Endothelial cell of umbilical vein (primary cell): ENCODE results near the gene HMG20B. TPM values are rescaled to one million over a fixed set of nuclear protein-coding genes. Genes with fewer than 3 reads are reported as not detected.

Experiments used
- BruUV-seq: library from RNA; stranded (reverse); fragments of 400-500 nt; replicated peaks from 2 replicates; lab custom pipeline; 2021; lab: Mats Ljungman, UMichigan
- CTCF ChIA-PET: fragments of 300-600, 350-600 bp; sonication (Branson Sonifier 250); formaldehyde crosslinking; loops from one replicate; lab custom pipeline; 2021; ENCODE audit warnings: antibody characterized with exemption, inconsistent platforms; lab: Charles Lee
- POLR2A ChIA-PET: fragments of 300-600, 350-600 bp; sonication (Branson Sonifier 250); formaldehyde crosslinking; loops from one replicate; lab custom pipeline; 2021; ENCODE audit warnings: antibody characterized with exemption, inconsistent platforms; lab: Charles Lee
- DNase-seq: peaks from one replicate; pipeline ENCODE4 v3.0.0-alpha.2; 2011; ENCODE audit warnings: low read depth, low spot score
- FAIRE-seq: peaks from 2 replicates; lab custom pipeline; 2011; peaks lifted over from hg19 to GRCh38; lab: Jason Lieb, UNC
- H2AFZ ChIP-seq: 2 replicates; pipeline ENCODE4 v1.6.0; 2012; ENCODE audit warnings: low read depth, low read length, control low read depth, inconsistent platforms
- H3K27ac ChIP-seq: 2 replicates; pipeline ENCODE4 v1.5.1; 2011; ENCODE audit warnings: low read depth, mild to moderate bottlenecking, control low read depth, low read length, moderate library complexity; ENCODE audit not compliant: insufficient read depth
- H3K27me3 ChIP-seq, 2 experiments: 2 replicates each; pipeline versions ENCODE4 v1.6.0 to v1.6.1; 2011; ENCODE audit warnings: low read length in 2 of 2, mixed read lengths in 1 of 2; ENCODE audit not compliant: control insufficient read depth in 2 of 2, insufficient read depth in 2 of 2
- H3K36me3 ChIP-seq, 2 experiments: 2 replicates in 1 of 2; 3 replicates in 1 of 2; pipeline ENCODE4 v1.5.1; 2011; ENCODE audit warnings: low read length in 2 of 2, mild to moderate bottlenecking in 1 of 2, moderate library complexity in 1 of 2; ENCODE audit not compliant: control insufficient read depth in 2 of 2, insufficient read depth in 2 of 2; ENCODE audit errors: extremely low read depth in 1 of 2
- H3K4me1 ChIP-seq: 3 replicates; pipeline ENCODE4 v1.5.1; 2011; ENCODE audit warnings: mild to moderate bottlenecking, low read length; ENCODE audit not compliant: control insufficient read depth, insufficient read depth; ENCODE audit errors: extremely low read depth
- H3K4me2 ChIP-seq: 2 replicates; pipeline ENCODE4 v1.6.1; 2011; ENCODE audit warnings: low read length, control low read depth, mixed read lengths; ENCODE audit not compliant: insufficient read depth
- H3K4me3 ChIP-seq, 3 experiments: fragments of 200-600 bp in 1 of 3; sonication (generic), shearing (Covaris generic) in 1 of 3; replicated peaks in 1 of 3; 2 replicates each; pipeline ENCODE4 v1.5.1; 2011 to 2016; ENCODE audit warnings: control low read depth in 3 of 3, low read length in 3 of 3, mild to moderate bottlenecking in 2 of 3, inconsistent platforms in 1 of 3, low read depth in 1 of 3, moderate library complexity in 1 of 3; ENCODE audit not compliant: insufficient read depth in 1 of 3
- H3K79me2 ChIP-seq: 2 replicates; pipeline ENCODE4 v1.6.0; 2012; ENCODE audit warnings: low read length, inconsistent platforms; ENCODE audit not compliant: control insufficient read depth, insufficient read depth
- H3K9ac ChIP-seq: replicated peaks from 2 replicates; pipeline ENCODE3; 2011; ENCODE audit warnings: low read length, control low read depth; ENCODE audit not compliant: insufficient read depth; ENCODE audit errors: extremely low read depth
- H3K9me1 ChIP-seq: replicated peaks from 3 replicates; pipeline ENCODE4 v1.6.0; 2011; ENCODE audit warnings: mild to moderate bottlenecking, low read length; ENCODE audit not compliant: control insufficient read depth, insufficient read depth; ENCODE audit errors: extremely low read depth
- H3K9me3 ChIP-seq: replicated peaks from 2 replicates; pipeline ENCODE4 v1.5.1; 2012; ENCODE audit warnings: low read length, inconsistent platforms; ENCODE audit not compliant: control insufficient read depth, insufficient read depth
- H4K20me1 ChIP-seq: replicated peaks from 2 replicates; pipeline ENCODE3; 2011; ENCODE audit warnings: mild to moderate bottlenecking, low read length; ENCODE audit not compliant: control insufficient read depth, insufficient read depth; ENCODE audit errors: extremely low read depth
- EZH2 ChIP-seq: IDR thresholded peaks from 2 replicates; pipeline ENCODE4 v1.6.1; 2012; ENCODE audit warnings: borderline replicate concordance, low read depth, mild to moderate bottlenecking, moderate library complexity, low read length, inconsistent platforms; ENCODE audit not compliant: severe bottlenecking
- FOS ChIP-seq: IDR thresholded peaks from 2 replicates; pipeline ENCODE4 v1.6.1; 2011; ENCODE audit warnings: mild to moderate bottlenecking, low read length, moderate library complexity, borderline replicate concordance; ENCODE audit not compliant: insufficient read depth
- GATA2 ChIP-seq: IDR thresholded peaks from 2 replicates; pipeline ENCODE4 v1.7.0; 2011; ENCODE audit warnings: low read depth, mild to moderate bottlenecking, moderate library complexity, mixed read lengths, low read length; ENCODE audit not compliant: insufficient read length, insufficient read depth
- JUN ChIP-seq: IDR thresholded peaks from 2 replicates; pipeline ENCODE4 v1.6.1; 2011; ENCODE audit warnings: borderline replicate concordance, low read depth; ENCODE audit not compliant: insufficient read length, insufficient read depth
- MAX ChIP-seq: IDR thresholded peaks from 2 replicates; pipeline ENCODE4 v1.6.1; 2011; ENCODE audit not compliant: insufficient read depth, insufficient read length
- MYC ChIP-seq: IDR thresholded peaks from one replicate; pipeline ENCODE4 v1.6.1; 2011; ENCODE audit warnings: mild to moderate bottlenecking, low read depth, low read length
- POLR2A ChIP-seq: IDR thresholded peaks from 2 replicates; pipeline ENCODE4 v1.6.1; 2012; ENCODE audit warnings: low read depth, mild to moderate bottlenecking, control low read depth, low read length
- POLR2AphosphoS5 ChIP-seq: IDR thresholded peaks from 2 replicates; pipeline ENCODE4 v1.6.1; 2012; ENCODE audit warnings: low read depth, mild to moderate bottlenecking, control low read depth, low read length, moderate library complexity; ENCODE audit not compliant: insufficient read depth
- dilution Hi-C: fragments of 300-500 bp; cut with MboI; formaldehyde crosslinking; loops from one replicate; pipeline ENCODE4 v1.15.0; 2019; ENCODE audit warnings: low sequenced_read_pairs; ENCODE audit not compliant: extremely low pct_ligation_motif_present
- intact Hi-C: fragments of 100-400 bp; cut with micrococcal nuclease; formaldehyde crosslinking; loops from one replicate; pipeline ENCODE4 v1.10.0; 2022
- polyA plus RNA-seq, 4 experiments: library from polyadenylated mRNA; depleted of rRNA in 3 of 4; stranded (reverse) in 3 of 4; unstranded in 1 of 4; fragments of >200 nt; gene quantifications; 2 replicates each; pipeline versions ENCODE4 v1.2.1 to v1.2.3, GENCODE V29; 2011 to 2012; ENCODE audit warnings: missing spikeins in 1 of 4
- total RNA-seq: library from RNA; stranded (reverse); gene quantifications from 2 replicates; pipeline ENCODE4 v1.2.3, GENCODE V29; 2021
- TF ChIP-seq, protein P1 (sequence below), 2 donors: IDR thresholded peaks; 1 replicate in 1 of 2; 2 replicates in 1 of 2; pipeline ENCODE4 v1.5.1; 2011; ENCODE audit warnings: low read length in 2 of 2, mild to moderate bottlenecking in 2 of 2, moderate library complexity in 2 of 2, control low read depth in 1 of 2, inconsistent platforms in 1 of 2, low read depth in 1 of 2; ENCODE audit not compliant: insufficient read depth in 1 of 2; ENCODE audit errors: extremely low read depth in 1 of 2

HMG20B gene
- total and polyA plus RNA-seq, 2 donors (not counting 3 experiments of a cell fraction or from before 2014, with no cell fraction given) = 53.2 to 98.2 TPM

GRCh38 chr19:3527238-3527910, 45.4 kb upstream of the HMG20B start:
- Histone ChIP-seq H3K4me2 (no peak overlapping the region), H3K4me3 (no peak overlapping the region), H3K36me3 (peaks cover 7 to 54% of the 10 kb centered on the region in 2 experiments), H4K20me1 (no peaks in the 10 kb centered on the region), H3K27me3 (no peaks in the 10 kb centered on the region), H3K79me2 (peaks cover under 1% of the 10 kb centered on the region), H3K9me3 (no peaks in the 10 kb centered on the region), H3K9me1 (no peaks in the 10 kb centered on the region), H3K4me1 (no peaks in the 10 kb centered on the region), H2AFZ (no peak overlapping the region), H3K9ac (no peak overlapping the region), H3K27ac (no peak overlapping the region)
- POLR2A ChIA-PET = no interaction called here
- dilution Hi-C loops (no loop called here), intact Hi-C loops (no loop called here)
- TF ChIP-seq POLR2A (no peak), GATA2 (no peak), MYC (no peak), EZH2 (no peak), JUN (no peak), FOS (no peak), POLR2AphosphoS5 (no peak), MAX (no peak)
- TF ChIP-seq, protein P1, sequence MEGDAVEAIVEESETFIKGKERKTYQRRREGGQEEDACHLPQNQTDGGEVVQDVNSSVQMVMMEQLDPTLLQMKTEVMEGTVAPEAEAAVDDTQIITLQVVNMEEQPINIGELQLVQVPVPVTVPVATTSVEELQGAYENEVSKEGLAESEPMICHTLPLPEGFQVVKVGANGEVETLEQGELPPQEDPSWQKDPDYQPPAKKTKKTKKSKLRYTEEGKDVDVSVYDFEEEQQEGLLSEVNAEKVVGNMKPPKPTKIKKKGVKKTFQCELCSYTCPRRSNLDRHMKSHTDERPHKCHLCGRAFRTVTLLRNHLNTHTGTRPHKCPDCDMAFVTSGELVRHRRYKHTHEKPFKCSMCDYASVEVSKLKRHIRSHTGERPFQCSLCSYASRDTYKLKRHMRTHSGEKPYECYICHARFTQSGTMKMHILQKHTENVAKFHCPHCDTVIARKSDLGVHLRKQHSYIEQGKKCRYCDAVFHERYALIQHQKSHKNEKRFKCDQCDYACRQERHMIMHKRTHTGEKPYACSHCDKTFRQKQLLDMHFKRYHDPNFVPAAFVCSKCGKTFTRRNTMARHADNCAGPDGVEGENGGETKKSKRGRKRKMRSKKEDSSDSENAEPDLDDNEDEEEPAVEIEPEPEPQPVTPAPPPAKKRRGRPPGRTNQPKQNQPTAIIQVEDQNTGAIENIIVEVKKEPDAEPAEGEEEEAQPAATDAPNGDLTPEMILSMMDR (IDR thresholded peaks at IDR 0.05; ENCODE audit: extremely low read depth in 1 of 2, insufficient read depth in 1 of 2, low read depth in 1 of 2, low read length in 2 of 2) = no peak
- no TSS peak for BruUV-seq
- CTCF ChIA-PET = interaction anchor here (1.0 to 1.4 kb wide), 2 partner anchors 17 to 96 kb away, joined by 3 to 5 read pairs; no protein-coding TSS in a partner anchor
- FAIRE-seq (no peak), DNase-seq (no peak)
